Body of pancreas (tissue), 4 donors: Measurements from ENCODE around the gene OSBPL2.

Experiments
- CTCF ChIP-seq, 7 experiments: fragments of 450-650 bp in 4 of 7; fragments of 200-600 bp in 3 of 7; sonication (generic) in 3 of 7; IDR thresholded peaks; one replicate each; pipeline ENCODE4 v1.5.1; 2016 to 2019; ENCODE audit warnings: antibody characterized with exemption in 7 of 7
- POLR2A ChIP-seq, 3 donors: fragments of 450-650 bp; IDR thresholded peaks; one replicate each; pipeline ENCODE4 v1.6.1; 2016; ENCODE audit warnings: antibody characterized with exemption in 3 of 3, mild to moderate bottlenecking in 2 of 3

GRCh38 chr20:62198496-62198895, 39.8 kb upstream of the OSBPL2 start:
- TF ChIP-seq CTCF (IDR thresholded peaks at IDR 0.05) = no peak
- no peak for TF ChIP-seq POLR2A (IDR thresholded peaks at IDR 0.05)
